Thoracic aorta (tissue), 2 donors: ENCODE data around the gene ZNF485. TPM values are rescaled to one million over a fixed set of nuclear protein-coding genes. Genes with fewer than 3 reads are reported as not detected.
"Not testable (repeated sequence)": the region's sequence is repeated elsewhere in the genome, so short reads cannot be mapped to it uniquely, and the experiment has no call there.

Source experiments
- ATAC-seq: fragments of 150-250 bp; one replicate; pipeline ENCODE4 v1.8.0; 2017; ENCODE audit warnings: low read depth; ENCODE audit not compliant: insufficient number of reproducible peaks, low FRiP score
- DNase-seq: peaks from one replicate; pipeline ENCODE4 v3.0.0-alpha.2; 2020; ENCODE audit warnings: low spot score
- H3K27ac ChIP-seq, 2 donors: fragments of 200-600 bp; sonication (generic); 1 replicate in 1 of 2; 2 replicates in 1 of 2; pipeline ENCODE4 v1.5.1; 2016; ENCODE audit warnings: mild to moderate bottlenecking in 2 of 2, moderate library complexity in 2 of 2
- H3K27me3 ChIP-seq: fragments of 200-600 bp; sonication (generic); replicated peaks from 2 replicates; pipeline ENCODE4 v1.6.0; 2016; ENCODE audit warnings: mild to moderate bottlenecking; ENCODE audit not compliant: insufficient read depth
- H3K36me3 ChIP-seq: fragments of 200-600 bp; sonication (generic); one replicate; pipeline ENCODE4 v1.5.1; 2016
- H3K4me1 ChIP-seq, 2 donors: fragments of 200-600 bp; sonication (generic); 1 replicate in 1 of 2; 2 replicates in 1 of 2; pipeline versions ENCODE4 v1.5.1 to v1.6.0; 2016; ENCODE audit warnings: low read depth in 2 of 2, mild to moderate bottlenecking in 1 of 2; ENCODE audit not compliant: control insufficient read depth in 1 of 2
- H3K4me3 ChIP-seq: fragments of 200-600 bp; sonication (generic); 2 replicates; pipeline ENCODE4 v1.5.1; 2016; ENCODE audit warnings: mild to moderate bottlenecking
- H3K9me3 ChIP-seq: fragments of 200-600 bp; sonication (generic); 2 replicates; pipeline ENCODE4 v1.5.1; 2016
- CTCF ChIP-seq: fragments of 200-600 bp; sonication (generic); IDR thresholded peaks from one replicate; pipeline ENCODE4 v1.5.1; 2019; ENCODE audit warnings: antibody characterized with exemption
- total RNA-seq, 2 donors: library from RNA; depleted of rRNA; stranded (reverse); fragments of >200 nt; gene quantifications; one replicate each; pipeline versions ENCODE4 v1.1.0 to v1.2.3, GENCODE V29; 2016

The ZNF485 gene
- total RNA-seq, 2 donors from 2014 or later: 3.5 TPM; not detected in 1

GRCh38 chr10:43623351-43623750, 17.1 kb downstream of the ZNF485 start:
- TF ChIP-seq CTCF: no peak
- ATAC-seq (no peak), DNase-seq (no peak)
- Histone ChIP-seq H3K36me3 (no peaks in the 10 kb centered on the region), H3K9me3 (no peaks in the 10 kb centered on the region), H3K4me1 (peaks cover 0 to 10% of the 10 kb centered on the region in 2 donors), H3K27ac (no peak overlapping the region), H3K27me3 (no peaks in the 10 kb centered on the region), H3K4me3 (peak overlapping the region; percentile 61)

GRCh38 chr10:43627942-43628341, 21.7 kb downstream of the ZNF485 start:
- no peaks in the 10 kb centered on the region for H3K36me3 ChIP-seq
- ATAC-seq (no peak), DNase-seq (no peak)
- no peak overlapping the region for H3K4me3 ChIP-seq
- H3K9me3 ChIP-seq: peaks cover under 1% of the 10 kb centered on the region
- no peak overlapping the region for H3K27ac ChIP-seq
- H3K27me3 ChIP-seq: no peaks in the 10 kb centered on the region
- no peaks in the 10 kb centered on the region for H3K4me1 ChIP-seq
- TF ChIP-seq CTCF: no peak

GRCh38 chr10:43628956-43629355, 22.7 kb downstream of the ZNF485 start:
- Histone ChIP-seq H3K36me3 (no peaks in the 10 kb centered on the region), H3K27me3 (no peaks in the 10 kb centered on the region), H3K4me3 (no peak overlapping the region), H3K27ac (no peak overlapping the region), H3K9me3 (peaks cover 2% of the 10 kb centered on the region), H3K4me1 (no peaks in the 10 kb centered on the region)
- no peak for DNase-seq
- no peak for ATAC-seq
- no peak for TF ChIP-seq CTCF

GRCh38 chr10:43635816-43636215, 29.6 kb downstream of the ZNF485 start:
- not testable (repeated sequence) for H3K36me3 ChIP-seq, H3K4me1 ChIP-seq, H3K27ac ChIP-seq, DNase-seq, ATAC-seq, H3K4me3 ChIP-seq, H3K27me3 ChIP-seq
- H3K9me3 ChIP-seq: peaks cover 15% of the 10 kb centered on the region

GRCh38 chr10:43640603-43641002, 34.4 kb downstream of the ZNF485 start:
- Histone ChIP-seq H3K27me3 (no peaks in the 10 kb centered on the region), H3K27ac (no peak overlapping the region), H3K9me3 (peaks cover 44% of the 10 kb centered on the region), H3K4me1 (no peaks in the 10 kb centered on the region), H3K4me3 (no peak overlapping the region), H3K36me3 (peaks cover 32% of the 10 kb centered on the region)
- no peak for TF ChIP-seq CTCF
- no peak for ATAC-seq
- no peak for DNase-seq

GRCh38 chr10:43644252-43644651, 38.0 kb downstream of the ZNF485 start:
- peak overlapping the region; percentile 9 for H3K4me3 ChIP-seq
- no peak for TF ChIP-seq CTCF
- DNase-seq (no peak), ATAC-seq (no peak)
- H3K27me3 ChIP-seq: no peaks in the 10 kb centered on the region
- H3K9me3 ChIP-seq: peaks cover 43% of the 10 kb centered on the region
- H3K27ac ChIP-seq: no peak overlapping the region
- H3K36me3 ChIP-seq: peaks cover 37% of the 10 kb centered on the region
- H3K4me1 ChIP-seq: peaks cover 6 to 9% of the 10 kb centered on the region in 2 donors
